Lower lobe of right lung (tissue), 2 donors: ENCODE results near the gene RAE1. TPM values are rescaled to one million over a fixed set of nuclear protein-coding genes. Genes with fewer than 3 reads are reported as not detected.

ENCODE experiments used
- ATAC-seq, 2 donors: fragments of 200-7000 bp; cut with Tn5 transposase; one replicate each; pipeline ENCODE4 v1.9.1; 2020 to 2022; ENCODE audit warnings: mild to moderate bottlenecking in 2 of 2, moderate library complexity in 2 of 2
- DNase-seq: peaks from one replicate; pipeline ENCODE4 v3.0.0-alpha.2; 2020
- H3K27ac ChIP-seq: fragments of 200-600 bp; one replicate; pipeline ENCODE4 v1.8.0; 2022
- H3K27me3 ChIP-seq: fragments of 200-600 bp; one replicate; pipeline ENCODE4 v1.8.0; 2022; ENCODE audit warnings: low read depth
- H3K36me3 ChIP-seq: fragments of 200-600 bp; one replicate; pipeline ENCODE4 v1.8.0; 2022; ENCODE audit warnings: mild to moderate bottlenecking
- H3K4me1 ChIP-seq: fragments of 200-600 bp; one replicate; pipeline ENCODE4 v1.8.0; 2022
- H3K4me3 ChIP-seq: fragments of 200-600 bp; one replicate; pipeline ENCODE4 v1.8.0; 2022; ENCODE audit warnings: mild to moderate bottlenecking
- H3K9me3 ChIP-seq: fragments of 200-600 bp; one replicate; pipeline ENCODE4 v1.8.0; 2022
- CTCF ChIP-seq: fragments of 200-600 bp; IDR thresholded peaks from one replicate; pipeline ENCODE4 v1.8.0; 2022; ENCODE audit warnings: antibody characterized with exemption, mild to moderate bottlenecking
- intact Hi-C: fragments of 100-400 bp; cut with DNase I; formaldehyde crosslinking; loops from one replicate; pipeline ENCODE4 v1.11.0; 2022
- total RNA-seq: library from RNA; stranded (reverse); fragmentation: NEBNext Ultra II Directional; extraction: Animal tissue kit (Norgen Biotek cat#: 25700); gene quantifications from one replicate; pipeline ENCODE4 v1.2.1, GENCODE V29; 2021
- donor health status: DM: no; HTN: yes; CAD: no; lungs with severe emphysema.

RAE1 gene
- total RNA-seq, 1 donor from 2014 or later = 20.6 TPM

- TF ChIP-seq CTCF = no peak
- Histone ChIP-seq H3K4me1 (peaks cover 7% of the 10 kb centered on the region), H3K27ac (no peak overlapping the region), H3K4me3 (no peak overlapping the region), H3K27me3 (no peaks in the 10 kb centered on the region), H3K36me3 (no peaks in the 10 kb centered on the region), H3K9me3 (no peaks in the 10 kb centered on the region)
- no peak for ATAC-seq
- DNase-seq = no peak
- intact Hi-C loops = no loop called here
Observed at GRCh38 chr20:57372157-57372556, 21.1 kb downstream of the RAE1 start.

- intact Hi-C loops = no loop called here
- H3K36me3 ChIP-seq = no peaks in the 10 kb centered on the region
- no peak overlapping the region for H3K27ac ChIP-seq
- no peaks in the 10 kb centered on the region for H3K27me3 ChIP-seq
- ATAC-seq (no peak), DNase-seq (no peak)
- H3K9me3 ChIP-seq = no peaks in the 10 kb centered on the region
- TF ChIP-seq CTCF = no peak
- H3K4me3 ChIP-seq = no peak overlapping the region
- peaks cover 7% of the 10 kb centered on the region for H3K4me1 ChIP-seq
Observed at GRCh38 chr20:57372581-57373350, 21.7 kb downstream of the RAE1 start.

- no peaks in the 10 kb centered on the region for H3K36me3 ChIP-seq
- no peak overlapping the region for H3K4me3 ChIP-seq
- DNase-seq = peak; percentile 76
- peak overlapping the region; percentile 11 for H3K27ac ChIP-seq
- no peaks in the 10 kb centered on the region for H3K9me3 ChIP-seq
- no peak for TF ChIP-seq CTCF
- intact Hi-C loops = no loop called here
- no peaks in the 10 kb centered on the region for H3K27me3 ChIP-seq
- peaks cover 7% of the 10 kb centered on the region for H3K4me1 ChIP-seq
- no peak for ATAC-seq
Observed at GRCh38 chr20:57374343-57374930, 23.4 kb downstream of the RAE1 start.

- DNase-seq = no peak
- H3K9me3 ChIP-seq = no peaks in the 10 kb centered on the region
- H3K27ac ChIP-seq = peak overlapping the region; percentile 64
- intact Hi-C loops = no loop called here
- H3K36me3 ChIP-seq = peaks cover 1% of the 10 kb centered on the region
- H3K27me3 ChIP-seq = no peaks in the 10 kb centered on the region
- H3K4me3 ChIP-seq = peak overlapping the region; percentile 27
- TF ChIP-seq CTCF = no peak
- peaks cover 7% of the 10 kb centered on the region for H3K4me1 ChIP-seq
- ATAC-seq = peak; percentile 87 to 90
Observed at GRCh38 chr20:57374931-57375651, 24.0 kb downstream of the RAE1 start.

- peak; percentile 6 to 38 for ATAC-seq
- no peak for DNase-seq
- intact Hi-C loops = no loop called here
- TF ChIP-seq CTCF = no peak
- peak overlapping the region; percentile 64 for H3K27ac ChIP-seq
- peaks cover 7% of the 10 kb centered on the region for H3K4me1 ChIP-seq
- peaks cover 8% of the 10 kb centered on the region for H3K36me3 ChIP-seq
- H3K9me3 ChIP-seq = no peaks in the 10 kb centered on the region
- H3K27me3 ChIP-seq = no peaks in the 10 kb centered on the region
- peak overlapping the region; percentile 27 for H3K4me3 ChIP-seq
Observed at GRCh38 chr20:57375652-57376230, 24.7 kb downstream of the RAE1 start.
